ENCODE measurements around the gene BRMS1L. TPM values are rescaled to one million over a fixed set of nuclear protein-coding genes. Genes with fewer than 3 reads are reported as not detected.
"Not testable (repeated sequence)": the region's sequence is repeated elsewhere in the genome, so short reads cannot be mapped to it uniquely, and the experiment has no call there.

Gene BRMS1L
- total and polyA plus RNA-seq, 2 donors (not counting 3 experiments of a cell fraction or from before 2014, with no cell fraction given), result 4.0 to 7.7 TPM

DNA sequence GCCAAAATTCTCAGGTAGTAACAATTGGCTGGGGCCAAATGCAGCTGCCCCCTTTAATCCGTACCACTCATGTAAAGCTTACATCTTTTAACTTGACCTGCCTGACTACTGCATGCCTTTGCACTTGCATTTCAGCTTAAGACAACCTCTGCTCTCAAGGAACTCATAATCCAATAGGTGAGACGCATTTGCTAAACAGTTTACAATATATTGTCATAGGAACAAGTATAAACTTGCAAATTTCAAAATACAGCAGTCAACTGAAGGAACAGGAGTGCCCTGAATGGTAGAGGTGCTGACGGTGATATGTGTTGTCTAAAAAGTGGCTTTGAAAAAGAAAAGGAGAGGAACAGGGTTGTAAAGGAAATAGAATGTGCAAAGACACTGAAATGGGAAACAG is 3.6 kb upstream of the BRMS1L start:
- intact Hi-C loops (cut with micrococcal nuclease) (no loop called here), dilution Hi-C loops (cut with MboI; ENCODE audit: extremely low pct_ligation_motif_present, low sequenced_read_pairs) (no loop called here)
- DNase-seq (ENCODE audit: low read depth, low spot score) (no peak), FAIRE-seq (no peak)
- Histone ChIP-seq H4K20me1 (replicated peaks; ENCODE audit: control insufficient read depth, extremely low read depth, insufficient read depth, low read length) (no peaks in the 10 kb centered on the region), H3K9me1 (replicated peaks; ENCODE audit: control insufficient read depth, extremely low read depth, insufficient read depth, low read length) (no peaks in the 10 kb centered on the region), H3K9ac (replicated peaks; ENCODE audit: extremely low read depth, insufficient read depth, low read length) (no peak overlapping the region), H3K36me3 (ENCODE audit: control insufficient read depth in 2 of 2, extremely low read depth in 1 of 2, insufficient read depth in 2 of 2, low read length in 2 of 2) (no peaks in the 10 kb centered on the region), H3K27ac (ENCODE audit: insufficient read depth, low read depth, low read length) (no peak overlapping the region), H3K4me2 (ENCODE audit: insufficient read depth, low read length) (no peak overlapping the region), H3K4me1 (ENCODE audit: control insufficient read depth, extremely low read depth, insufficient read depth, low read length) (peaks cover 9% of the 10 kb centered on the region), H3K79me2 (ENCODE audit: control insufficient read depth, insufficient read depth, low read length) (peaks cover 2% of the 10 kb centered on the region), H3K27me3 (ENCODE audit: control insufficient read depth in 2 of 2, insufficient read depth in 2 of 2, low read length in 2 of 2) (peaks cover 3 to 4% of the 10 kb centered on the region in 2 experiments), H3K4me3 (replicated peaks in 1 of 3; ENCODE audit: insufficient read depth in 1 of 3, low read depth in 1 of 3, low read length in 3 of 3) (no peak overlapping the region), H3K9me3 (replicated peaks; ENCODE audit: control insufficient read depth, insufficient read depth, low read length) (no peaks in the 10 kb centered on the region), H2AFZ (ENCODE audit: low read depth, low read length) (no peak overlapping the region)
- TF ChIP-seq GATA2 (IDR thresholded peaks at IDR 0.05; ENCODE audit: insufficient read depth, insufficient read length, low read depth, low read length), result no peak
- TF ChIP-seq EZH2 (IDR thresholded peaks at IDR 0.05; ENCODE audit: borderline replicate concordance, low read depth, low read length, severe bottlenecking), result no peak
- no peak for TF ChIP-seq JUN (IDR thresholded peaks at IDR 0.05; ENCODE audit: borderline replicate concordance, insufficient read depth, insufficient read length, low read depth)
- no peak for TF ChIP-seq MYC (IDR thresholded peaks at IDR 0.05; ENCODE audit: low read depth, low read length)
- no peak for TF ChIP-seq FOS (IDR thresholded peaks at IDR 0.05; ENCODE audit: borderline replicate concordance, insufficient read depth, low read length)
- TF ChIP-seq MAX (IDR thresholded peaks at IDR 0.05; ENCODE audit: insufficient read depth, insufficient read length), result no peak
- no peak for TF ChIP-seq POLR2A (IDR thresholded peaks at IDR 0.05; ENCODE audit: low read depth, low read length)
- TF ChIP-seq POLR2AphosphoS5 (IDR thresholded peaks at IDR 0.05; ENCODE audit: insufficient read depth, low read depth, low read length), result no peak
- TF ChIP-seq CTCF (IDR thresholded peaks at IDR 0.05; ENCODE audit: extremely low read depth in 1 of 2, insufficient read depth in 1 of 2, low read depth in 1 of 2, low read length in 2 of 2), result no peak
- ChIA-PET POLR2A (no interaction called here), CTCF (interaction anchor here (0.6 to 0.9 kb wide), 2 partner anchors 13 to 56 kb away, joined by 3 to 4 read pairs; no protein-coding TSS in a partner anchor)
- BruUV-seq (replicated peaks), result no TSS peak

DNA sequence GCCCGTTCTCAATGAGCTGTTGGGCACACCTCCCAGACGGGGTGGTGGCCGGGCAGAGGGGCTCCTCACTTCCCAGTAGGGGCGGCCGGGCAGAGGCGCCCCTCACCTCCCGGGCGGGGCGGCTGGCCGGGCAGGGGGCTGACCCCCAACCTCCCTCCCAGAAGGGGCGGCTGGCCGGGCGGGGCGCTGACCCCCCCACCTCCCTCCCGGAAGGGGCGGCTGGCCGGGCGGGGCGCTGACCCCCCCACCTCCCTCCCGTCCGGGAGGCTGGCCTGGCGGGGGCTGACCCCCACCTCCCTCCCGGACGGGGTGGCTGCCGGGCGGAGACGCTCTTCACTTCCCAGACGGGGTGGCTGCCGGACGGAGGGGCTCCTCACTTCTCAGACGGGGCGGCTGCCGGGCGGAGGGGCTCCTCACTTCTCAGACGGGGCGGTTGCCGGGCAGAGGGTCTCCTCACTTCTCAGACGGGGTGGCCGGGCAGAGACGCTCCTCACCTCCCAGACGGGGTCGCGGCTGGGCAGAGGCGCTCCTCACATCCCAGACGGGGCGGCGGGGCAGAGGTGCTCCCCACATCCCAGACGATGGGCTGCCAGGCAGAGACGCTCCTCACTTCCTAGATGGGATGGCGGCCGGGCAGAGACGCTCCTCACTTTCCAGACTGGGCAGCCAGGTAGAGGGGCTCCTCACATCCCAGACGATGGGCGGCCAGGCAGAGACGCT is 1.5 kb upstream of the BRMS1L start:
- intact Hi-C loops (cut with micrococcal nuclease), result loop anchor here (5.0 kb wide), 3 partner anchors 53 to 1287 kb away; partner anchors contain the start of genes EAPP and INSM2
- POLR2A ChIA-PET; H3K4me1 ChIP-seq (ENCODE audit: control insufficient read depth, extremely low read depth, insufficient read depth, low read length); H3K27me3 ChIP-seq (ENCODE audit: control insufficient read depth in 2 of 2, insufficient read depth in 2 of 2, low read length in 2 of 2); H3K9me3 ChIP-seq (replicated peaks; ENCODE audit: control insufficient read depth, insufficient read depth, low read length); H3K79me2 ChIP-seq (ENCODE audit: control insufficient read depth, insufficient read depth, low read length); H3K9me1 ChIP-seq (replicated peaks; ENCODE audit: control insufficient read depth, extremely low read depth, insufficient read depth, low read length); H3K4me3 ChIP-seq (replicated peaks in 1 of 3; ENCODE audit: insufficient read depth in 1 of 3, low read depth in 1 of 3, low read length in 3 of 3); H3K4me2 ChIP-seq (ENCODE audit: insufficient read depth, low read length); BruUV-seq (replicated peaks); DNase-seq (ENCODE audit: low read depth, low spot score); CTCF ChIA-PET; FAIRE-seq; dilution Hi-C loops (cut with MboI; ENCODE audit: extremely low pct_ligation_motif_present, low sequenced_read_pairs); H3K27ac ChIP-seq (ENCODE audit: insufficient read depth, low read depth, low read length); H4K20me1 ChIP-seq (replicated peaks; ENCODE audit: control insufficient read depth, extremely low read depth, insufficient read depth, low read length); H3K36me3 ChIP-seq (ENCODE audit: control insufficient read depth in 2 of 2, extremely low read depth in 1 of 2, insufficient read depth in 2 of 2, low read length in 2 of 2); H3K9ac ChIP-seq (replicated peaks; ENCODE audit: extremely low read depth, insufficient read depth, low read length); H2AFZ ChIP-seq (ENCODE audit: low read depth, low read length): not testable (repeated sequence)

Measured in endothelial cell of umbilical vein (primary cell).